ENCODE results near the gene FCMR.

GRCh38 chr1:206962272-206962671, 40.5 kb upstream of the FCMR start:
- TF ChIP-seq CTCF (conservative IDR thresholded peaks at IDR 0.05; ENCODE audit: low read depth, low read length) (no peak), EZH2phosphoT487 (IDR thresholded peaks at IDR 0.05; ENCODE audit: borderline replicate concordance, low read length) (no peak), EZH2 (IDR thresholded peaks at IDR 0.05; ENCODE audit: low read length, unreplicated experiment) (no peak)

All from PC-3 (cell line).